C4-2B (cell line): ENCODE results near the gene ZNF181.

ENCODE experiments used
- CTCF ChIP-seq: fragments of 450-650 bp; conservative IDR thresholded peaks from 2 replicates; pipeline ENCODE4 v1.5.1; 2017; ENCODE audit warnings: mild to moderate bottlenecking
- ZFX ChIP-seq: fragments of 450-650 bp; IDR thresholded peaks from 2 replicates; pipeline ENCODE4 v1.6.1; 2017

GRCh38 chr19:34774857-34775256 lies 40.8 kb downstream of the ZNF181 start:
- TF ChIP-seq CTCF (no peak), ZFX (no peak)
